HepG2 (cell line): ENCODE data around the gene TEX22.

Experiments used
- CBFB ChIP-seq: sonication (generic); formaldehyde crosslinking; IDR thresholded peaks from 2 replicates; pipeline ENCODE4 v1.4.0; 2020; ENCODE audit warnings: missing genetic modification reagents
- MTERF4 ChIP-seq: sonication (generic); formaldehyde crosslinking; IDR thresholded peaks from 2 replicates; pipeline ENCODE4 v1.8.0; 2023; ENCODE audit warnings: mild to moderate bottlenecking, missing genetic modification reagents
- MXI1 ChIP-seq: IDR thresholded peaks from 3 replicates; pipeline ENCODE4 v1.6.1; 2012; ENCODE audit warnings: low read depth, low read length, inconsistent platforms, borderline replicate concordance
- MYC ChIP-seq: sonication (generic); formaldehyde crosslinking; IDR thresholded peaks from 2 replicates; pipeline ENCODE4 v1.9.0; 2021; ENCODE audit warnings: missing genetic modification reagents, borderline replicate concordance

GRCh38 chr14:105445290-105445689, 47.0 kb downstream of the TEX22 start:
- TF ChIP-seq MYC (no peak), MXI1 (no peak), CBFB (CRISPR knock-in tag) (no peak), MTERF4 (no peak)
